Kidney glomerular epithelial cell (primary cell): ENCODE measurements around the gene CDK14.
"Not testable (repeated sequence)": the region's sequence is repeated elsewhere in the genome, so short reads cannot be mapped to it uniquely, and the experiment has no call there.

Source experiments
- DNase-seq: peaks from one replicate; lab custom pipeline; 2025; lab: John Stamatoyannopoulos, UW

CDK14 gene

GRCh38 chr7:91157579-91158320 is 561.6 kb downstream of the CDK14 start:
- no peak for DNase-seq

GRCh38 chr7:91162436-91162835 is 566.3 kb downstream of the CDK14 start:
- DNase-seq = no peak

- DNase-seq = no peak
Measured at GRCh38 chr7:91164506-91164905, 568.4 kb downstream of the CDK14 start.

- peak; percentile 92 for DNase-seq
Measured at GRCh38 chr7:91165006-91165845, 569.1 kb downstream of the CDK14 start.

GRCh38 chr7:91165846-91166230 is 569.7 kb downstream of the CDK14 start:
- peak; percentile 35 for DNase-seq

GRCh38 chr7:91168871-91169829 is 573.0 kb downstream of the CDK14 start:
- no peak for DNase-seq

- no peak for DNase-seq
Measured at GRCh38 chr7:91169830-91170191, 573.7 kb downstream of the CDK14 start.

GRCh38 chr7:91173265-91173664 is 577.1 kb downstream of the CDK14 start:
- DNase-seq = not testable (repeated sequence)

GRCh38 chr7:91180746-91181145 is 584.6 kb downstream of the CDK14 start:
- DNase-seq = no peak

GRCh38 chr7:91181949-91182348 is 585.8 kb downstream of the CDK14 start:
- no peak for DNase-seq

GRCh38 chr7:91182819-91183764 is 587.0 kb downstream of the CDK14 start:
- peak; percentile 57 for DNase-seq

- DNase-seq = no peak
Measured at GRCh38 chr7:91185771-91186170, 589.6 kb downstream of the CDK14 start.

GRCh38 chr7:91187061-91187460 is 590.9 kb downstream of the CDK14 start:
- DNase-seq = no peak

- no peak for DNase-seq
Measured at GRCh38 chr7:91191771-91192170, 595.6 kb downstream of the CDK14 start.

- no peak for DNase-seq
Measured at GRCh38 chr7:91193141-91193540, 597.0 kb downstream of the CDK14 start.

GRCh38 chr7:91194841-91195240 is 598.7 kb downstream of the CDK14 start:
- DNase-seq = no peak

GRCh38 chr7:91196058-91196457 is 599.9 kb downstream of the CDK14 start:
- no peak for DNase-seq

GRCh38 chr7:91198371-91198770 is 602.2 kb downstream of the CDK14 start:
- DNase-seq = no peak

GRCh38 chr7:91199601-91200000 is 603.5 kb downstream of the CDK14 start:
- DNase-seq = no peak

GRCh38 chr7:91201442-91202113 is 605.5 kb downstream of the CDK14 start:
- no peak for DNase-seq
